Activated CD8-positive, alpha-beta memory T cell treated with anti-CD3 and anti-CD28 coated beads for 48 hours (primary cell): ENCODE results near the gene LRRC25.
"Not testable (repeated sequence)": the region's sequence is repeated elsewhere in the genome, so short reads cannot be mapped to it uniquely, and the experiment has no call there.

Experiments
- DNase-seq, 3 experiments: peaks; one replicate each; pipeline ENCODE4 v3.0.0-alpha.2; 2020; ENCODE audit warnings: low read depth in 2 of 3, low spot score in 2 of 3

The LRRC25 gene

DNA sequence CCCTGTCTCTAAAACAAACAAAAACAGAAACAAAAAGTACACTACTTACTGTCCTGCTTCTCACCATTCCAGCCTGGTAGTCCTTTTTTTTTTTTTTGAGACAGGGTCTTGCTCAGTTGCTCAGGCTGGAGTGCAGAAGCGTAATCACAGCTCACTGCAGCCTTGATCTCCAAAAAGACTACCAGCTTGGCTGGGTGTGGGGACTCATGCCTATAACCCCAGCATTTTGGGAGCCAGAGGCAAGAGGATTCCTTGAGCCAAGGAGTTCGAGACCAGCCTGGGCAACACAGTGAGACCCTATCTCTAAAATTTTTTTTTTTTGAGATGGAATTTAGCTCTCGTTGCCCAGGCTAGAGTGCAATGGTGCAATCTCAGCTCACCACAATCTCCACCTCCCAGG, 16.6 kb downstream of the LRRC25 start:
- no peak for DNase-seq

DNA sequence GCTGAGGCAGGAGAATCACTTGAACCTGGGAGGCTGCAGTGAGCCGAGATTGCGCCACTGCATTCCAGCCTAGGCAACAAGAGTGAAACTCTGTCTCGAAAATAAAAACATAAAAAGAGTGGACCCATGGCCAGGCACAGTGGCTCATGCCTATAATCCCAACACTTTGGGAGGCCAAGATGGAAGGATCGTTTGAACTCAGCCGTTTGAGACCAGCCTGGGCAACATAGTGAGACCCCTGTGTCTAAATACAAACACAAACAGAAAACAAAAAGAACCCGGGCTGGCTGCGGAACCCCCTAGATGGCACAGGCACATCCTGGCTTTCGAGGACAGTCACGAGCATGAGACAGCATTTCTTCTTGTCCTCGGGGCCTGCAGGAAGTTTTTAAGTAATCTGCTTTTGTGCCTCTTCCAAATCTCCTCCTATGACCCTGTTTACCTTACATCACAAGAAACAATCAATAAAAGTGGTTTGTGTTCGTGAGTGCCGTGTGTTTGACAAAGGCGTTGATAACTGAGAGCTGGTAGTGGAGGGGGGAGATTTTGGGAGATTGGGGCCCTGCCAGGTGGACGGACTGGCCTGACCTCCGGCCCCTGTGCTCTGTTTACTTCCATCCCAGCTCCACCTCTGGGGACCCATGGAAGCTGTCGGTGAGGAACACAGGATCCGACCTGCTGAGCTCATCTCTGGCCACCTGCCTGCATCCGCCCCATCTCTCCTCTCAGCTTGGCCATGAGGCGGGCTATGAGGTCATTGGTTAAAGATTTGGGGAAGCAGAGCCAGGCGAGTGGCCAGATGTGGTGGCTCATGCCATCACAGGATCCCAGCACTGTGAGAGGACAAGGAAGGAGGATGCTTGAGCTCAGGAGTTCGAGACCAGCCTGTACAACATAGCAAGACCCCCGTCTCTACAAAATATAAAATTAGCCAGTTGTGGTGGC, 17.3 kb downstream of the LRRC25 start:
- DNase-seq = no peak

DNA sequence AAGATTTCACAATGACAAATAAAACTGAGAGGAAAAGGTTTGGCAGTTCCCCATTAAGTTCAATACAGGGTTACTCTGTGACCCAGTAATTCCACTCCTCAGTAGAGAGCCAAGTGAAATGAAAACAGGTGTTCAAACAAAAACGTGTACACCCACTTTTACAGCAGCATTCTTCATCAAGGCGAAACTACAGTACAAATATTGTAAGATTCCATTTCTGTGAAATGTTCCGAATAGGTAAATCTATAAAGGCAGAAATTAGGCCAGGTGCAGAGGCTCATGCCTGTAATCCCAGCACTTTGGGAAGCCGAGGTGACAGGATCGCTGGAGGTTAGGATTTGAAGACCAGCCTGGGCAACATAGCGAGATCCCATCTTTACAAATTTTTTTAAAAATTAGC, 20.4 kb downstream of the LRRC25 start:
- no peak for DNase-seq

DNA sequence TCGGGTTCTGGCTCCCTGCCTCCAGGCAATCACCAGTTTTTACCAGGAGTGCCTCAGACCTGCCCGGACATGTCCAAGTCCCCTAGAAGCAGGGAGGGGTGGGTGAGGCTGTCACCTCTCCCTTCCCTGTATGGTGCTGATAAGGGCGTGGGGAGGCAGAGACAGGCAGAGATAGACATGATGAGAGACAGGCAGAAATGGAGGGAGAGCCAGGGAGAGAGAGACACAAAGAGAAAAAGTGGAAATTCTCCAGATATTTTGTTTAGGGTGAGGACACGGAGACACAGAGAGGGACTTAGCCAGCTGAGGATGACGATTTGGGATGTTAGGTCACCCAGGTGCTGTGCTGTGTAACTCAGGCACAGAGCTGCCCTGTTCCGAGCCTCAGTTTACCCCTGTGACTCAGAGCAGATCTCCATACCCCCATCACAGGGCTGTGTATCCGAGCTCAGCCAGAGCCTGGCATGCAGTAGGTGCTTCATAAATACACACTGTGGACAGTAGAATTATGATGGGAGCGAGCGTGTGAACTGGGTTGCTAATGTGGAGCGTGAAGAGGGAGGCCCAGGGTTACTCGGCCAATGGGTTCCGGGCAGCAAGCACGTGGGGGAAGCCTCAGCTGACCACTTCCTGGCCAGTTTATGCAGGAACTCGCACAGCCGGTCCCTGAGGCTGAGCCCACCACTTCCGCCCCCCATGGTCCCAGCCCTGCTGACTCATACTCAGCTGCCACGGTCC, 23.4 kb downstream of the LRRC25 start:
- peak; percentile 16 to 70 (median 42) for DNase-seq

DNA sequence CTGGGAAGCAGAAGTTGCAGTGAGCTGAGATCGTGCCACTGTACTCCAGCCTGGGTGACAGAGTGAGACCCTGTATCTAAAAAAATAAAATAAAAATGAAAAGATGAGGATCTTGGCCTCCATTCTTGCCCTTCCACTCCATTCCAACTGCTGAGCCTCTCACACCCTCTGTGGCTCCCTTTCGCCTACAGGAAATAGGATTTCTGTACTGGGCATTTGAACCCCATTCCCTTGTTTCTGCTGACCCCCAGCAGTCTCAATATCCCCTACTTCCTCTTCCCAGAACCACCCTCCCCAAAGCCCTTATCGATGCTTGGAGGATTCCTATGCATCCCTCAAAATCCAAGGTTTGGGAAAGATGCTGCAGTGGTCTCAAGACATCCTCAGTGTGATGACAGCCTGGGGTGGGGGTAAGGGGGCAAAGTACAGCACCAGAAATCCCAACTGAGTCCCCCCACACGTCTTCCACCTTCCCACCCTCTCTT, 24.0 kb downstream of the LRRC25 start:
- DNase-seq = no peak

DNA sequence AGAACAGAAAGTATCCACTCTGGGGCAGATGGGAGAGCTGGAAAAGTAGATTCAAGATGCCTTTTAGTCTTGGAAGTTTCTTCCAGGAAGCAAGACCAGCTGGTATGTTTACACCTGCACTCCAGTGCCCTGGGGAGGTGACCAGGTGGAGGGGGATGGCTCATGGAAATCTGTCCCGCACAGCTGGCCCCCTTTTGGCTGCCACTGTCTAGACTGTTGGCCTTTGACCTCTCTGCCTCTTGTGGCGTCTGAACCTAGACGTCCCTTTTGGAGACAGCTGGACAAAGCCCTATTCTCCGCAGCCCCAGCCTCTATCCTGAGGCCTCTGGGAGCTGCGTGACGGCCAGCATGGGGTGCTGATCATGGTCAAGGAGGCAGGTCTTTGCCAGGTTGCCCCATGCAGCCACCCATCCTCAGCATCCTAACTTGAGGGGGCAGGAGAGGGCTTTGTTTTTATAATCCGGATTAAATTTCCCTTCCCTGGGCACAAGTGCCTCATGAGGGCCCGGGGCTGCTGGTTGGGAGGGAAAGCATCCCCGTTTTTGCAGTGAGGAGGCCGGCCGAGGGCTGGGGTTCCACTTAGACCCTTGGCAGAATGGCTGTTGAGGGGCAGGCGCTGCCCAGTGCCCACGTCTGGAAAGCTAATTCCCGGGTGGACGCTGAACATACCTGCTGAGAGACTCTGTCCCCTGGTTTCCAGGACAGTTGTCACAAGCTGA, 28.8 kb downstream of the LRRC25 start:
- DNase-seq = no peak

DNA sequence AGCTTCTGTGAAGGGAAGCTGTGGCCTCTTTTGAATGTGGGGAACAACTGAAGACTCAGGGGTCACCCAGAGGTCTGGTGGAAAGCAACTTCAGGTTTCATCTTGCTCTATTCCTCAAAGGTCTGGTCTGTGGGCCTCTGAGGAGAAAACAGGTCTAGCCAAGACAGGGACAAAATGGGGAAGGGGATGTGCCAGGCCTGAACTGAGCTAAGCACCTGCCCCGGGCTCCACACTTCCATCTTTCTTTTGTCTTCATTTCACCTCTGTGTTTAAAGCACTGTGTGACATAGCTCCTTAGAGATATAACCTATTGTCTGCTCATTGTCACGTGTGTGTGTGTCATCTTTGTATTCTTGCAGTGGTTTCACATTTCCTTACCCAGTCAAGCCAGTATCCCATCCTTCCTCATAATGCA, 31.4 kb downstream of the LRRC25 start:
- no peak for DNase-seq

DNA sequence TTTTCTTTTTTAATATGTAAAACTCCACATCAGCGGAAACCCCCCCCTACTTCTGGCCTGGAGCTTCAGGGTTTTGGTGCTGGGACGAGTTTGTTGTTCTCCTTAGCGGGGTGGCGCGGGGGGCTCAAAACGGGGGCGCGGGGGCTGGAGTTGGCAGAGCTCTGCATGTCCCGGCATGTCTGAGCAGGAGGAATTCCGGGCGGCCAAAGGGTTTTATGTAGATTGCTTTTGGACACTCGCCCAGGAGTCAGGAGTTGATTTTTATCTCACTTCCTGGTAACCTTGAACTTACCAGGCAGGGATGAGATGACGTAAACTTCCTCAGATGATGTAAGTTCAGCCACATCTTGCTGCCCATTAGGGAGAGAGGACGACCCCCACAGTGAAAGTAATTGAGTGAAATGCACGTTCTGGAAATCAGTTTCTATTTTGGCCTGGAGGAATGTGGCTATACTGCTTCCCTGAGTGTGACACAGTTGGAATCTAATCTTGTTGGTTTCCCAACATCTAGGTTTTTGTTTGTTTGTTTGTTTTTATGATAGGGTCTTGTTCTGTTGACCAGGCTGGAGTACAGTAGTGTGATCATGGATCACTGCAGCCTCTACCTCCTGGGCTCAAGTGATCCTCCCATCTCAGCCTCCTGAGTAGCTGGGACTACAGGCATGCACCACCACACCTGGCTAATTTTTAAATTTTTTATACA, 32.4 kb downstream of the LRRC25 start:
- no peak for DNase-seq

DNA sequence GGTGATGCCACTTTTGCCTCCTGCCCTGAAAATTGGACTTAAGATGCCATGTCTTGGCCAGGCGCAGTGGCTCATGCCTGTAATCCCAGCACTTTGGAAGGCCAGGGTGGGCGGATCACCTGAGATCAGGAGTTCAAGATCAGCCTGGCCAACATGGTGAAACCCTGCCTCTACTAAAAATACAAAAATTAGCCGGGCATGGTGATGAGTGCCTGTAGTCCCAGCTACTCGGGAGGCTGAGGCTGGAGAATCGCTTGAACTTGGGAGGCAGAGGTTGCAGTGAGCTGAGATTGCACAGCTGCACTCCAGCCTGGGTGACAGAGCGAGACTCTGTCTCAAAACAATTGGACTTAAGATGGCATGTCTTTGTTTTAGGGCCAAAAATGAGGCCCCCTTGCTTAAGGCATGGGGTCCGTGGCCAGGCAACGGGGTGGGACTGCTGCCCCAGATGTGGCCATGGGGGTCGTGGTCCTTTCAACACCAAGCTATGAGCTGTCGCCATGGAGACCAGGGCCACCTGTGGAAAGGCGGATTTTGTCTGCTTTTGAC, 33.1 kb downstream of the LRRC25 start:
- DNase-seq = not testable (repeated sequence)

DNA sequence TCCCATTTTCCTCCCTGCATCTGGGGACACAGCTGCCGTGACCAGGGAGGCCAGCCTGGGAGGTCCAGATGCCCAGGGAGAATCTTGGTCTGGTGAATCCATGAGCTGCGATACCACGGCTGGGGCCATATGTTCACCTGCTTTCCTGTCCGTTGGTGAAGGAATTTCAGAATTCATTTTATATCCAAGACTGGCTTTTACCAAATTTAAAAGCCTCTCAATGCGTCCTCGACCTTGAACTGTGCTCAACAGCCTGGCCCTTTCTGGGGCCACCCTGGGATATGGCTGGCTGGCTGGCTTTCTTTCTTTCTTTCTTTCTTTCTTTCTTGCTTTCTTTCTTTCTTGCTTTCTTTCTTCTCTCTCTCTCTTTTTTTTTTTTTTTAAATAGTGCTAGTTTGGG, 33.6 kb downstream of the LRRC25 start:
- no peak for DNase-seq

DNA sequence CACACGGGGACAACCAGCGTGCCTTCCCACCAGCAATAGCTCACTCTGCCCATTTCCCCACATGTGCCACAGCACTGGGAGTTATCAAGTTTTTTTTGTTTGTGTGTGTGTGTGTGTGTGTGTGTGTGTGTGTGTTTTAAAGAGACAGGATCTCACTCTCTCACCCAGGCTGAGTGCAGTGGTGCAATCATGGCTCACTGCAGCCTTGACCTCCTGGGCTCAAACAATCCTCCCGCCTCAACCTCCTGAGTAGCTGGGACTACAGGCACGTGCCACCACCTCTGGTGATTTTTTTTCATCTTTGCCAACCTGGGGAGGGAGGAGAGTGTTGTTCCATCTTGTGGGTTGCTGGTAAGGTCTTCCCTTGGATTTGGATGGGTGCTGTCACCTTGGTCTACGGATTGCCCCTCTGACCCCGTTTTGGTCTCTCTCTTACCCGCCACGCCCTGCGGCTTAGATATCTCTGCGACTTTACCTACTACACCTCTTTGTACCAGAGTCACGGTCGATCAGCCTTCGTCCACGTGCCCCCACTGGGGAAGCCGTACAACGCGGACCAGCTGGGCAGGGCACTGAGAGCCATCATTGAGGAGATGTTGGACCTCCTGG, 34.4 kb downstream of the LRRC25 start:
- no peak for DNase-seq

DNA sequence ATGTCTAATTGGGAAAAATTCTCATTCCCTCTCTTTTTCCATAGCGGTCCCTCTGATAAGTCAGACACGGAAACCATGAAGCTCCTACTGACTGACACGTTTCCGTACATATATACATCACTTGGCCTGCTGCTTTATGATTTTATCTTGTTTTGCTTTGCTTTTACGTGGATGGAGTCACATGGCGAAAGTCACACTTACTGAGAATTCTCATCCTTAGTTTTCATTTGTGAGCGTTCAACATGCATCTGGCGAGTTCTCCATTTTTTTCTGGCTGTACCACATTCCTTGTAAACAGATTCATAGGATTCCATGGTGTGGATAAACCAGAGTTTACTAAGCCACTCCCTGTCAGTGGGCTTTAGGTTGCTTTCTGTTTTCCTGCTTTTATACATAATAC, 35.8 kb downstream of the LRRC25 start:
- DNase-seq = no peak

DNA sequence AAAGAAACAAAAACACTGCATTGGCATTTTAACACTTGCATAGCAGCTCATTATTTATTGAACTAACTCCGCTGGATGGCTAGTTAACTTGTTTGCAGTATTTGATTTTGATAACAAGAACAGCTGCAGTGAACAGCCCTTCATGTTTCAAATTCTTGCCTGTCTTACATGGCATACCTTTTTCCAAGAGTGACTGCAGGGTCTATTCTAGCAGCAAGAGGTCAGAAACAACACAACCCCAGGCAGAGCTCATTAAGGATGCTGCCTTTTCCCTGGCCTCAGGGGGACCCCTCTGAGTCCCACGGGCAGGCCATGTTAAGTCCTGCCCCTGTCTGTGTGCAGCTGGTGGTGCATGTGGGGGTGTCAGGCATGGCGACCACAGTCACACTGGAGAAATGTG, 40.4 kb downstream of the LRRC25 start:
- no peak for DNase-seq

DNA sequence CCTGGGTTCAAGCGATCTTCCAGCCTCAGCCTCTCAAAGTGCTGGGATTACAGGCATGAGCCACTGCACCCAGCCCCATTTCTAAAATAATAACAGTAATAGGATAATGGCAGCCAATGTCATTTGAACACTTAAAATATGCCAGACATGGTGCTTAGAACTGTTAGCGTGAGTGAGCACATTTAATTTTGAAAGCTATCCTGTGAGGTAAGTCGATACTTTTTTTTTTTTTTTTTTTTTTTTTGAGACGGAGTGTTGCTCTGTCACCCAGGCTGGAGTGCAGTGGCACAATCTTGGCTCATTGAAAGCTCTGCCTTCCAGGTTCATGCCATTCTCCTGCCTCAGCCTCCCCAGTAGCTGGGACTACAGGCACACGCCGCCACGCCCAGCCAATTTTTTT, 42.7 kb downstream of the LRRC25 start:
- DNase-seq = not testable (repeated sequence)

DNA sequence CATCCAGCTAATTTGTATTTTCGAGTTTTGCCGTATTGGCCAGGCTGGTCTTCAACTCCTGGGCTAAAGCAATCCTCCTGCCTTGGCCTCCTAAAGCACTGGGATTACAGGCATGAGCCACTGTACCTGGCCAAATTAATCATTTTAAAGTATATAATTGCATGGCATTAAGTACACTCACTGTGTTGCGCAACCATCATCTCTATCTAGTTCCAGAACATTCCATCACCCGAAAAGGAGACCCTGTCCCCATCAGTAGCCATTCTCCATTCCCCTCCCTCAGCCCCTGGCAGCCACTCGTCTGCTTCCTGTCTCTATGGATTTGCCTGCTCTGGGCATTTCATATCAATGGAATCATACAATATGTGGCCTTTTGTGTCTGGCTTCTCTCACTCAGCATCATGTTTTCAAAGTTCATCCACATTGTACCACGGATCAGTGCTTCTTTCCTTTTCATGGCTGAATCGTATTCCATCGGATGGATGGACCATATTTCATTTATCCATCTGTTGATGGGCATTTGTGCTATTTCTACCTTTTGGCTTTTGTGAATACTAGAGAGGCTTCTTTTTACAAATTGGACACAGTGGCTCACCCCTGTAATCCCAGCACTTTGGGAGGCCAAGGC, 43.9 kb downstream of the LRRC25 start:
- DNase-seq = no peak

DNA sequence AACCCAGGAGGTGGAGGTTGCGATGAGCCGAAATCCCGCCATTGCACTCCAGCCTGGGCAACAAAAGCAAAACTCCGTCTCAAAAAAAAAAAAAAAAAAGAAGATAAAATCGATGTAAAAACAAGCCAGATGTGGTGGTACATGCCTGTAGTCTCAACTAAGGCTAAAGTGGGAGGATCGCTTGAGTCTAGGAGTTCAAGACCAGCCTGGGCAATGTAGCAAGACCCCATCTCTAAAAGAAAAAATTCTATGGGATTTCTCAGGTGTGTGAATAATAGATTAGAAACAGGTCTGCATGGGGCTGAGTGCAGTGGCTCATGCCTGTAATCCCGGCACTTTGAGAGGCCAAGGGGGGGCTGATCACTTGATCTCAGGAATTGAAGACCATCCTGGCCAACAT, 45.9 kb downstream of the LRRC25 start:
- no peak for DNase-seq

DNA sequence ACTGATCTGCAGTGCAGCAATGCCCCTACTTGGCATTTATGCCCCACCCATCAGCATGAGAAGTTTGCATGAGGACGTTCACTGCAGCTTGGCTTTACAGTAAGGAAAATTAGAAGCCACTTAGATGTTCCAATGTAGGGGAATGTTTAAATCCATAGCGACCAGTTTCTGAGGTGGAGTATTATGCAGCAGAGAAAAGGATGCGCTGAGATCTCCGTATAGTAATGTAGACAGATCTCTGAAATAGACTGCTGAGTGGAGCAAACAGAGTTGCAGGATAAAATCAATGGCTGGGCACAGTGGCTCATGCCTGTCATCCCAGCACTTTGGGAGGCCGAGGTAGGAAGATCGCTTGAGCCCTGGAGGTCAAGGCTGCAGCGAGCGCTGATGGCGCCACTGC, 46.9 kb downstream of the LRRC25 start:
- DNase-seq = no peak

DNA sequence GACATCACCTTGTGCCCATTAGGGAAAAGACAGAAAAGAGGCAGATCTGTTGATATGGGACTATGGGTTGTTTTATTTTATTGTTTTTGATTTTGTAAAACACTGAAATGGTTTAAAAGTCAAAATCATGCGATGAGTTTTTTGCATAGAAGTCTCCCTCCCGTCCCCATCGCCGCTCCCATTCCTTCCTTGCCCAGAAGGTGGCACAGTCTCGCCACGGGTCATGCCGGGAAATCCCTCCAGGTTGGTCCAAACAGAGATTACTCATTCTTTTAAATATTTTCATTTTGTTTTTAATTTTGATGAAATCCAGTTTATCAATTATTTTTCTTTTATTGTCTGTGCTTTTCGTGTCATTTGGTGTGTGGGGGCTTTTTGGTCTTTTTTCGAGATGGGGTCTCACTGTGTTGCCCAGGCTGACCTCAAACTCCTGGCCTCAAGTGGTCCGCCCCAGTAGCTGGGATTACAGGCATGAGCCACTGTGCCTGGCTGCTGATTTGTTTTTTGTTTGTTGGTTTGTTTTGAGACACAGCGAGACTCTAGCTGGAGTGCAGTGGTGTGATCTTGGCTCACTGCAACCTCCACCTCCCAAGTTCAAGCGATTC, 47.8 kb downstream of the LRRC25 start:
- no peak for DNase-seq

DNA sequence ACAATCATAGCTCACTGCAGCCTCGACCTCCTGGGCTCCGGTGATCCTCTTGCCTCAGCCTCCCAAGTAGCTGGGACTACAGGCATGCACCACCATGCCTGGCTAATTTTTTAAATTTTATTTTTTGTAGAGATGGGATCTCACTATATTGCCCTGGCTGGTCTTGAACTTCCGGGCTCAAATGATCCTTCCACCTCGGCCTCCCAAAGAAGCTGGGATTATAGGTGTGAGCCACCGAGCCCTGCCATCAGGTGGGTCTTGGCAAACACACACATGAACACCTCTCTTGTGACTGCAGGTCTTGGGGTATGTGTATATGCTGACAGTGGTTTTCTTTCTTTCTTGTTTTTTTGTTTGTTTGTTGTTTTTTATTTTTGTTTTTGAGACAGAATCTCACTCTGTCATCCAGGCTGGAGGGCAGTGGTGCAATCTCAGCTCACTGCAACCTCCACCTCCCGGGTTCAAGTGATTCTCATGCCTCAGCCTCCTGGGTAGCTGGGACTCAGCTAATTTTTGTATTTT, 48.5 kb downstream of the LRRC25 start:
- not testable (repeated sequence) for DNase-seq
